GM19240 (cell line): Measurements from ENCODE around the gene CHD2.
"Not testable (repeated sequence)": the region's sequence is repeated elsewhere in the genome, so short reads cannot be mapped to it uniquely, and the experiment has no call there.

Source experiments
- DNase-seq: peaks from one replicate; pipeline ENCODE4 v3.0.0; 2011; ENCODE audit warnings: low spot score; ENCODE audit not compliant: insufficient read length

CHD2 gene

DNA sequence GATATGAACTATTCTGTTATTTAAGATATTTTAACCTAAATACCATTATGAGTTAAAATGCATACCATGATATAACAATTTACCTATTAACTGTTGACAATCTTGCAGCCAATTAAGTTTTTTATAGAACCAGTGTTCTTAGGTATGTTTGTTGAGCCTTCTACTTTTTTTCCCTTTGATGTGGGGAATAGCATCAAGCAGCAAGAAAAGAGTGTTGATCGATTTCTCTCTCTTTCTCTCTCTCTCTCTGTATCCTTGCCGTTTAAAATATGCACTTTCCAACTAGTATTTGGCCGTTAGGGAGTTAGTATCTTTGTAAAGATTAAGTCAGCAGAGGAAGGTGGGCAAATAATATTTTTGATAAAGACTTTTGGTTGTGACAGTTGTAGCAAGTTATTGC, 5.9 kb downstream of the CHD2 start:
- DNase-seq, result no peak

DNA sequence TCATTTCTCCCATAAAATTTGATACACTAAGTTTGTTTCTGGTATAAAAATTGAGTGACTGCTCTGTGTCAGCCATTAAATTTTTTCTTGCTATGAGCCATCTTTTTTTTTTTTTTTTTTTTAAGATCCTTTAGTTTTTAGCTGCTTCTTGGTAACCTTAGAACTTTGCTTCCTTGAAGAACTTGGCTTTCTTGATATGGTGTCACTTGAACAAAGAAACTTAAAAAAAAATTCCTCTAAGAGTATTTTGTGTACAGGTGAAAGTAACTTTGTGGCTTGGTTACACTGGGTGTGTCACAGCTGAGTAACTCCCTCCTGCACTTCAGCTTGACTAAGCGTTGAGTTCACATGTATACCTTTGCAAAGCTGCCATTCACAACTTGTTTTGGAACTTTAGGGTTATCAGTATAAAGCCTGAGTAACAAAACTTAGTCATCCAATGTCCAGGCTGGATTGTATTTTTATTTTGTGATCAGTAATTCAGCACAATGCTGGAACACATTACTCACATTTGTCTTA, 6.5 kb downstream of the CHD2 start:
- DNase-seq, result no peak

DNA sequence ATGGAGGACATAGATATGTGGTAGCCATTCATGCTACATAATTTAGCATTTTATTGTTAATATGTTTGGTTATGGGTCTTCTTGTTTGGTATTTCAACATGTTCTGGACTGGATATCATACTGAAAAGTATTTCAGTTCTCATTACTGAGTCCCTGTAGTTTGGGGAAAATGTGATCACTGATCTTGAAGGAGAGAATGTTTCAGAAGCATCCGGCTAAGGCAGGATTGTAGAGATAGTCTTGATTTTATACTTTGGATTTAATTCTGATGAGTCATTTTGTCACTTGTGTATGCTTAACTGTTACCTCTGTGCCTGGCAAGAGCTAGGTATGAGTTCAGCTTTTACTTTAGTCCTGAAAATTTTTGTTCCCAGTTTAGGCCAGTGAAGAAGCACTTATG, 7.1 kb downstream of the CHD2 start:
- DNase-seq, result no peak

DNA sequence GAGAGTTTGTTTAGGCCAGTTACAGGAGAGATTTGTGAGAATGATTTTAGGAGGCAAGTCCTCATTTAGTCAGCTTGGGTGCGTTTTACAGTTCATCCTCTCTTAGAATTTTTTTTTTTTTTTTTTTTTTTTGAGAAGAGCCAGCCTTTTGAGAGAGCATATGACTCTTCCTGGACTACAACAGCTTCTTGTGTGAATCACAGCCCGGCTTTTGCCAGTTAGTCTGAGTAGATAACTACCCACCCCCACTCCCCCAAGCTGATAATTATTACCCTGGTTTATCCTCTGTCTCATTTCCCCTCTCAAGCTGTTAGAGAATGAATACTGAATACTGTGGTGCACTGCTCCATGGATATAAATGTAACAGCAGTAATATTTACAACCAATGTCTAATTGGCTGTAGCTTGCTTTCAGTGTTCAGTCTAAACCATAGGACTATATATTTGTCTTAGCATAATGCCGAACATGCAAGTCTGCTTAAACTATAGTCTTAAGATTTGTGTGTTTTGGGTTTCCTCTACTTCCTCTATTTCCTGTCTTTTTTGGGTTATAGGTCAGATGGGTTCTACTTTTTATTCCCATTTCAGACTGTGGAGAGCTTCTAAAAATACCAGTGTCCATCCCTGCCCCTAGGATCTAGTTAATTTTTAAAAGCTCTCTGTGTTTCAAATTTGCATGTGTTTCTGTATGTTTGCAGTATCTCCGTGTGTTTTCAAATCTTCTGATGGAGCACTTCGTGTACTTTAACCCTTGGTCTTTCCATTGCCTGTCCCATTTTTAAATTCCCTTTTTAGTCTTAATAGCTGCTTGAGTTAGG, 8.0 kb downstream of the CHD2 start:
- DNase-seq, result no peak

DNA sequence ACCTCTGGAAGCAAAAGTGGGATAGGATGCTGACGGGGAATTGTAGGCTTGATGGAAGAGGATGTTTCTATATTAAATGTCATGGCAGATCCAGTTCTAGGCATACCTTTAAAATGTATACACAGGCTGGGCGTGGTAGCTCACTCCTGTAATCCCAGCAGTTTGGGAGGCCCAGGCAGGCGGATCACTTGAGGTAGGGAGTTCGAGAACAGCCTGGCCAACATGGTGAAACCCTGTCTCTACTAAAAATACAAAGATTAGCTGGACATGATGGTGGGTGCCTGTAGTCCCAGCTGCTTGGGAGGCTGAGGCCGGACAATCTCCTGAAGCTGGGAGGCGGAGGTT, 8.6 kb downstream of the CHD2 start:
- no peak for DNase-seq

DNA sequence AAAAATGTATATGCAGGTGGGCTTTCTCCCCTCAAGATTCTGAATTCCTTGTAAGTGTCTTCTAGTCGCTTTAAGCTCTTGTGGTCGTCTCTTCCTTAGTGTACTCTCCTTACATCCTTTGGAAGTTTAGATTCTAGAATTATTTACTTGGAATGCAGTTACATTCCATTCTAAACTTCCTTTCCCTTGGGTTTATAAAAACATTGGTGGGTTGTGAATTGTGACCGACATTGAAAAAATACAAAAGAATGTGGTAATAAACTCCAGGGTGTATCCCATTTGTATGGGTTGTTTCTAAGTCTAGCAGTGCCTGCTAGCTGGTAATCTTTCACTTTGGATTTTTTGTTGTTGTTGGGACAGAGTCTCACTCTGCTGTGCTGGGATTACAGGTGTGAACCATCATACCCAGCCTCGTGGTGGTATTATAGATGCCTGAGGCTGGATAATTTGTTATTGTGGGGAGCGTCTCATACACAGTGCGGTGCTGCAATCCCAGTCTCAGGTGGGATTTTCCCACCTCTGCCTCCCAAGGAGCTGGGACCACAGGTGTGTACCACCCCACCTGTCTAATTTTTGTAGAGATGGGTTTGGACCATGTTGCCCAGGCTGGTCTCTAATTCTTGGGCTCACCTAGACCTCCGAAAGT, 9.1 kb downstream of the CHD2 start:
- DNase-seq, result no peak

DNA sequence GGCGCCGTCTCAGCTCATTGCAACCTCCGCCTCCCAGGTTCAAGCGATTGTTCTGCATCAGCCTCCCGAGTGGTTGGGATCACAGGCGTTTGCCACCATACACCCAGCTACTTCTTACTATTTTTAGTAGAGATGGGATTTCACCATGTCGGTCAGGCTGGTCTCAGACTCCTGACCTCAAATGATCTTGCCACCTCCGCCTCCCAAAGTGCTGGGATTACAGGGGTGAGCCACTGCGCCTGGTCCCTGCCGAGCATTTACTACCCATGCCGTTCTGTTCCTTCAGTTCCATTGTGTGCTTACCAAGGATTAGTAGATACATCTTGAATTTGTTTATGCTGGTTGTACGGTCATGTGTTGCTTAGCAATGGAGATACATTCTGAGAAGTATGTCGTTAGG, 10.3 kb downstream of the CHD2 start:
- DNase-seq, result no peak

DNA sequence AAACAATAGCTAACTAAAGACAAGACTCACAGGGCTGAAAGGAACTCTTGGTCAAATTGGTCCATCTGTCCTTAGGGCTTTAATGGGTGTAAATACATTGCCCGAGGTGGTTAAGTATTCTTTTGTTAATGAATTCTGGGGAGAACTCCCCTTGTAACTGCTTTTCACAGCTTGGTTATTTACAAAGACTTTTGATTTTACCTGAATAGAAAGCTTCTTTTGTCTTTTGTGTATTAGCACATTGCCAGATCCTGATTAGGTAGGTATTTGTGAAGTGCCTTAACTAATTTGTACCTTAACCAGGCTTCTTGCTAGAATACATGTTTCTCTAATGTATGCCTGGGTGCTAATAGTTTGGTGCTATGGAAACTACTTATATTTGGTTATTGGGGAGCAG, 14.0 kb downstream of the CHD2 start:
- no peak for DNase-seq

DNA sequence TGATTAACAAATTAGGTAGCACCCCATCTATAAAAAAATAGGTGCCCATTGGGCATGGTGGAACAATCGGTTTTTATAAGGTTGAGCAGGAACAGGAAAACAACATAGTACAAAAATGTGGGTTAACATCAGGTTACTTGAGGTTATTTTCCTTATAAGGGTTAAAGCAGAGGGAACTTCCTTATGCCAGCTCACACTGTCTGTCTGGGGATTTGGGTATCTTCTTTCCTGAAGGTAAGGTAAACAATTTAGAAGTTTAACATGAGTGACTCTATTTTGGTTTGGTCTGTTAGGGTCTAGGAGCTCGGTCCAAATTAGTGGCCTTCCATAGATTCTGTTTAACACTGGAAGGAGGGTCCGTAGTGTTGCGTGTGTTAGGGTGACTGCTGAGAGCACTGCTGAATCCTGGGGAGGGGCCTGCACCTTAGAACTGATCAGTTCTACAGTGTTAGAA, 14.7 kb downstream of the CHD2 start:
- DNase-seq, result no peak

DNA sequence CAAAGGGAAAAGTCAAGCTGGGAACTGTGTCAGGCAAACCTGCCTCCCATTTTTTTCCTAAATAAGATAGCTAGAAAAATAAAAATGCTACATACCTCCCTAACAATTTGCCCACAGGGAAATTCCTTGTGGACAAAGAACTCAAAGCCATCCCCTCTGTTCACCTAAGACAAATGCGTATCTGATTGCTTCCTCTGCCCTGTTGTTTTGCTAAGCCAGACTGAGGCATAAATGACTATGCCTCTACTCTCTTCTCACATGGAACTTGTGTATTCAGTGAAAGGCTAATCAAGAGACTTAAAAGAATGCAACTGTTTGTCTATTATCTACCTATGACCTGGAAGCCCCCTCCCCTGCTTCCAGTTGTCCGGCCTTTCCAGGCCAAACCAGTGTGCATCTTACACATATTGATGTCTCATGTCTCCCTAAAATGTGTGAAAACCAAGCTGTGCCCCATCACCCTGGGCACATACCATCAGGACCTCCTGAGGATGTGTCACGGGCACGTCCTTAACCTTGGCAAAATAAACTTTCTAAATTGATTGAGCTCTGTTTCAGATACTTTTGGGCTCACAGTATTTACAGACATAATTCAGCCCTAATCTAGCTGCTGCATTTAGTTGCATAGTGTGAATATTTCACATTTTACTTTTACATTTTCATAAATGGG, 15.8 kb downstream of the CHD2 start:
- DNase-seq, result no peak

DNA sequence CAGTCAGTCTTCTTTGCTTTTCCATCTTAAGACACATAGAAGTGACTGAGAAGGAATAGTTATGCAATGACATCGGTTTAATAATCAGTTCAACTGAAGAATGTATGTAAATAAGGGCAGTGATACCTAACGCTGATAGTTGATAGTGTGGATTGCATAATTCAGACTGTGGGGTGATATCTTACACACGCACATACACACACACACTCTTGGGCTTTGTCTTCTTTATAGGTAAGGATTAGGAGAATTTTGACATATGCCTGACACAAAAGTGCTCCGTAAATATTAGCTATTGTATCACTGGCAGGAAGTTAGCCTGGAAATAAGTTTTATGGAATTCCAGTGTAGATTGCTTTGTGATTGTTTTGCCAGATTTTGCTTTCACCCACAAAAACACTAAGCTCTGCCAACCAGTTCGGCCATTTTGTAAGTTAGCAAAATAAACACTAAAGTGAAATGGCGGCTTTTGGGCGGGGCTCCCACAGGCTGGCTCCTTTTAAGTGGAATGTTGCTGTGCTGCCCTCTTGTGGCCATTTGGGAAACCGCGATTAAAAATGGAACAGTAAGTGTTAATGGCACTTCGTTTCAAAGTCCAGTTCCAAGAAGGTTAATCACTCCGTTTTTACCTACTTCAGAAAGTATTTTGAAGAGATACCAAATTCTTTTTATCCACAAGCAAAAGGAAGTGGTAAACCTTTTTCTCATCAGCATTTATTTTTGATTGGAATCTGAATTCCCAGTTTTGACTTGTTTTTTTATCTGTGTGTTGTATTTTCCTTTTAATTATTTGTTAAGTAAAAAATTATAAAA, 17.7 kb downstream of the CHD2 start:
- DNase-seq, result peak; percentile 53

DNA sequence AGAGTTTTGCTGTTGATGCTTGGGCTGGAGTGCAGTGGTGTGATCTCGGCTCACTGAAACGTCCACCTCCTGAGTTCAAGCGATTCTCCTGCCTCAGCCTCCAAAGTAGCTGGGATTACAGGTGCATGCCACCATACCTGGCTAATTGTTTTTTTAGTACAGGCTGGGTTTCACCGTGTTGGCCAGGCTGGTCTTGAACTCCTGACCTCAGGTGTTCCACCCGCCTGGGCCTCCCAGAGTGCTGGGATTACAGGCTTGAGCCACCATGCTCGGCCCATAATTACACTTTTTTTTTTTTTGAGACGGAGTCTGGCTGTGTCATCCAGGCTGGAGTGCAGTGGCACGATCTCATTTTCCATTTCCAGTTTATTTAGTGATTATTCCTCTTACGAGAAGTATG, 18.8 kb downstream of the CHD2 start:
- DNase-seq, result not testable (repeated sequence)

DNA sequence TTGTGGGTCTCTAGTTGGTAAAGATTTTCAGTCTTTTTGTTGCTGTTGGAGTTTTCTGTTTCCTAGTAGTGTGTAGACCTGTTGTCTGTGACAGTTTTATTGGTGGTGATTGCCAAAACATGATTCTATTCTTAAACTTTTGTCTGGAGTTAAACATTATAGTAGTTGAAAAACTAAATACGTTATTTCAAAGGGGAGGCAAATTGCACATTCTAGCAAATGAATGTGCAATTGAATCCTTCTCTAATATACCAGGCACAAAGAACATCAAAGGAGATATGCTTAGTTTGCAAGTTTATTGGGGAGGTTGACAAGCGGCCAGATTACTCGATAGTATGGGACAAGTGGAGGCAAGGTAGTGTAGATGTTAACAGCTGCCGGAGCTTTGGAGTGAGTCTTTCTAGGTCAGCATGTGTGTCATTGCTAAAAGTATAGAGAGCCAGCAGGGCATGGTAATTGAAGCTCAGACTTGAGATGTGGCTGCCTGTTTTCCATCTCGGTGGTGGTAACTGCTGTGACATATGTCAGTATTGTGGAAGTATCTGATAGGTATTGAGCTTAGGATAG, 20.6 kb downstream of the CHD2 start:
- DNase-seq, result no peak

DNA sequence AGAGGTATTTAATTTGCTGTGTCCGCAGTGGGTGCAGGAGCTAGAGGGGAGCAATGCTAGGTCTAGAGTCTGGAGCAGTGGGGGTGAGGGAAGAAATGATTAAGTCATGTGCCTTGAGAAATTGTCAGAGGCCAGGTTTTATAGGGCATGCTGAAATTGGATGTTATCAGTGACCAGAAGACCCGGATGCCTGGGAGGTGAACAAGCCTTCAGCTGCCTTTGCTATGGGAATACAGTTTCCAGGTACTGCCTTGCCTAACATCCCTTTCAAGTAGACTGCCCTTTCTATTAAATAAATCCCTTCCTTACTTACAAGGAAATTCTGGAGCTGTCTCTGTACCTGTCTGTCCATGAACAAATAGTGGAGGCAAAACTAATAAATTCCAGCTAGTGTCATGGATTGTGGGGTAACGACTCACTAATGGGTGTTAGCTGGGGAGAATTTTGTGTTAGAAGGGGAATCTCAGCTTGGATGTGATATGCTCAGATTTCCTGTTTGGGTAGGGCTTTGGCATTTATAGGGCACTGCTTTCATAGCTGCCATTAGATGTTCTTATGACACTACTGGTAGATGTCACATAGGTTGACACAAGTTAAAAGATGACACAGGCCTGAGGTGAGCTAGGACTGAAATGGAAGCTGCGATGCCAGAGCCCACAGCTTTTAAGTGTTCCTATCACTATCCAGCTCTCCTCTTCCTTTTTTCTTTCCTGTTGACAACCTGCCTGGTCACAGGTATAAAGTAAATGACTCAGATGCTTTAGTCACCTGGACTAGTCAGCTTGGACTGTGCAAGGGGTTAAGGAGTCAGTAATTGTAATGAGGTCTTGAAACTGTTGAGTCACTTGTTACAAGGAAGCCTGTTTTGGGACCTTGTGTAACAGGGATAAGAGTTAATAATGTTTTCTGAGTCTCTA, 21.3 kb downstream of the CHD2 start:
- DNase-seq, result no peak

DNA sequence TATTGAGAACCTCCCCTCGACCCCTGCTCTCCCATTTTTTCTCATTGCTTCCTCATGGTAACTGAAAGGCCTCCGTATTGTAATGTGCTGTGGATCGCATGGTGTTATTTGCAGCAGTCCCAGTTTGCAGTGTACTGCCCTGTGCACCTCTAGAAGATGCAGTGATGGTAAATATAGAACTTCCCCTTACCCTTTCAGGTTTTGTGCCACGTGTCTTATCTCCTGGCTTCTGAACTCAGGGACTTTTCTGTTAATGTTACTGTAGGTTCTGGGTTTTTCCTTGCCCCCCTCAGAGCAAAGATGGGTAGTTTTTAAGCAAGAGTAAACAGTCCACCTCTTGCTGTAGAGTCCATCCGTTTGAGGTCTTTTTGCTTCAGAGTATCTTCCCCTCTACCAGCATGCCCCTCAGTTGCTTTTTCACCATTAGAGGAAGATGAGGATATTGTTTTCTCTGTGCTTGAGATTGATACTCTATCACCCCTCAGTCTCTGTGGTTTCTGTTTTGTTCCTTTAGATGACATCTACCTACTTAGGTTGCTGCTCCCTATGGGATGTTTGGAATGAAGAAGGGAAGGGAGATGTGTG, 22.4 kb downstream of the CHD2 start:
- no peak for DNase-seq

DNA sequence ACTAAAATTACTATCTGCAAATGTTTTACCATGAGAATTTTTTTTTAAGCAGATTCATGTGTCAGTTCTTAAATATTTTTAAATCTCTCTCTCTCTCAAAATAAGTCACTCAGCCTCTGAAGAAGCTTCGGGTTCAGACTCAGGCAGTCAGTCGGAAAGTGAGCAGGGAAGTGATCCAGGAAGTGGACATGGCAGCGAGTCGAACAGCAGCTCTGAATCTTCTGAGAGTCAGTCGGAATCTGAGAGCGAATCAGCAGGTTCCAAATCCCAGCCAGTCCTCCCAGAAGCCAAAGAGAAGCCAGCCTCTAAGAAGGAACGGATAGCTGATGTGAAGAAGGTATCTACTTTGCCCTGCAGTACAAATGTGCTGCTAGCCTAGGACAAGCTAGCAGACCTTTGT, 24.1 kb downstream of the CHD2 start:
- DNase-seq, result no peak

DNA sequence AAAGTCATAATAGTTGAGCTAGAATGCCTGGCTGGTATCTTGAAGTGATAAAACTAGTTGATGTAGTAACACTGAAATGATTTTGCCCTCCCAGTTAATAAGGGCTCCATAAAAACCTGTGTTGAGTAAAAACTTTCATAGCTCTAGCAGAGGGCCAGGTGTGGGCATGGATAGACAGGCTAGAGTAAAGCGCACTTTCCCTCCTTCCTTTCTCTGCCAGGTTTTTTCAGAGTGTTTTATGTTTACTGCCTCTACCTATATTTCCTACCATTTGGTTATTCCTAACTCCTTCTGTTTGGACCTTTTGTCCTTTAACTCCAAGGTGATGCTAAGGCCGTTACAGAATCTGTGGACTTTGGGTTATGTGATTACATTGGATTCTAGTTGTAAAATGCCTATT, 25.3 kb downstream of the CHD2 start:
- DNase-seq, result no peak

DNA sequence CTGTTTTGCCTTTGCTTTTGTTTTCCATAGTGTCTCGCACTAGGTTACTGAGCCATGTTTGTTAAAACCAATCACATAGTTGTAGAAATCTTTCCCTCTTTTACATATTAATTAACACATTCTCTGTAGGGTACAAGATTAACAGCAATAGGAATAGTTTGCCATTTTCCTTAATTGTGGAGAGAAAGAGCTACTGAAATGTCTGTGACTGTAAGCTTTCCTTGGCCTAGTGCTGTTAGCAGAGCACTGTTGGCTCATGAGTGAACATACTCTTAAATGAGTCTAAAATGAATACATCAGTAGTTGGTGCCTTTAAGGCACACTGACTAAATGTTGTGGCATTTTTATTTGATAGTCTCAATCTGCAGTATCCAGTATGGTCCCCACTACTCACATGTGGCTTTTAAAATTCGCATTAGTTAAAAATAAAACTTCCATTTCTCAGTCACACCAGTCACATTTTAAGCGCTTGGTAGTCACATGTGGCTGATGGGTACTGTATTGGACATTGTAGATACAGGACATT, 28.2 kb downstream of the CHD2 start:
- no peak for DNase-seq

DNA sequence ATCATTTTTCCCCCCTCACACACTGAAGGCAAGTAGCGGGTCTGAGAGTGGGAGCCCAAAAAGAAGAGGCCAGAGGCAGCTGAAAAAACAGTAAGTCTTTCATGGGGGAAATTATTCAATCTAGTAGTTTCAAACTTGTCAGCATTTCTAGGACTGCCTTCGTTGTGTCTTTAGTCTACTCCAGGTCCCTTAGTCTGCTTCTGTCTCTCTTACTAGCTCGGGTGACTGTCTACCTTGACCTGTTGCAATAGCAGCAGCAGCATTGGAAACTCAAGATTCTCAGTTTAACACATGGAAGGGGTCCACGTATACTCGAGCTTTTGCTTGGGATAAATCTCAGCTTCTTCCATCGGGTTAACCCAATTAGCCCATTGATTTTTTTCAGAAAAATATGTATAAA, 28.9 kb downstream of the CHD2 start:
- DNase-seq, result no peak
